Measurements from ENCODE around the gene EML6.

Gene EML6

GRCh38 chr2:54946220-54946805, 222.9 kb downstream of the EML6 start:
- Histone ChIP-seq H3K4me1 (no peaks in the 10 kb centered on the region), H4K20me1 (no peaks in the 10 kb centered on the region), H3K27me3 (no peaks in the 10 kb centered on the region), H3K27ac (no peak overlapping the region), H3K9me3 (no peaks in the 10 kb centered on the region), H3K4me2 (no peak overlapping the region), H3K36me3 (no peaks in the 10 kb centered on the region), H3K9ac (no peak overlapping the region), H3K4me3 (no peak overlapping the region)
- no peak for TF ChIP-seq Cebpa-rat (IDR thresholded peaks at IDR 0.05)

DNA sequence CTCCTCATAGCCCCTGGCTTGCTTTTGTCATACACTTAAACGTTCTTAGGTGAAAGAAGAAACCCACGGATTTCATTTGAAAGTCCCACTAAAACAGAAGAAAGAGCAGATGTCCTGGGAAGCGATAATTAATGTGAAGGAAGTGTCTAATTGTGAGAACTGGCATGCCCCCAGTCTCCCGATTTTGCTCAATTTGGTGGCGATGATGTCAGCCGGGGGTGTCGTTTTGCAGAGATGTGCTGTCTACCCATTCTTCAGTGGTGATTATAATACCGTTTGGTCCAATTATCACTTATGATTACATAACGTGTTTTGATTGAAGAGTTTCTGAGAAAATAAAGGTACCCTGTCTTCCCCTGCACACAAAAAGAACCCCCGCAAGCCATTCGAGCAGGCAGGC, 223.7 kb downstream of the EML6 start:
- H3K36me3 ChIP-seq: no peaks in the 10 kb centered on the region
- TF ChIP-seq Cebpa-rat (IDR thresholded peaks at IDR 0.05): no peak
- no peaks in the 10 kb centered on the region for H3K4me1 ChIP-seq

DNA sequence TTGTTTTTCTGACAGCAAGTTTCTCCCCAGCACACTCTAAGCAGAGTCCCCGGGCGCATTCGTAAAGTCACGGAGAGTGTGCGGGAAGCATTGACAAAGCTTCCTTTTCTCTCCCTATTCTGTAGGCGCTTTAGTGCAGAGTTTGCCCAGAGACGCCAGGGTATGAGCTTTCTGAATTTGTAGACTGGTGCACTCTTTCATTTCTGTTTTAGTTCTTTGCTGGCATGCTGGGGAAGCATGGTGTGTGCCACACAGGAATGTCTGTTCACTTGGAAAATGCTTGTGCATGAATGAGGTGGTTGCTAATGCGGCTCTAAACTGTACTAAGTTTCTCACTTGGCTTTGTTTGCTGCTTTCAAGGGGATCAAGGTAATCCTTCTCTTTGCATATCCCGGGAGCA, 224.2 kb downstream of the EML6 start:
- Histone ChIP-seq H3K4me2 (no peak overlapping the region), H3K4me1 (no peaks in the 10 kb centered on the region), H3K9ac (no peak overlapping the region), H3K27me3 (no peaks in the 10 kb centered on the region), H3K4me3 (no peak overlapping the region), H3K27ac (no peak overlapping the region), H4K20me1 (no peaks in the 10 kb centered on the region), H3K36me3 (no peaks in the 10 kb centered on the region), H3K9me3 (no peaks in the 10 kb centered on the region)
- no peak for TF ChIP-seq Cebpa-rat (IDR thresholded peaks at IDR 0.05)

More for the DNA sequence above, 223.7 kb downstream of the EML6 start:
- no peaks in the 10 kb centered on the region for H3K9me3 ChIP-seq
- H3K27me3 ChIP-seq: no peaks in the 10 kb centered on the region
- no peak overlapping the region for H3K4me2 ChIP-seq
- no peak overlapping the region for H3K27ac ChIP-seq
- H3K4me3 ChIP-seq: no peak overlapping the region
- no peaks in the 10 kb centered on the region for H4K20me1 ChIP-seq
- no peak overlapping the region for H3K9ac ChIP-seq

GRCh38 chr2:54948120-54948519, 224.7 kb downstream of the EML6 start:
- no peaks in the 10 kb centered on the region for H3K9me3 ChIP-seq
- H3K4me2 ChIP-seq: no peak overlapping the region
- H3K27me3 ChIP-seq: no peaks in the 10 kb centered on the region
- no peak overlapping the region for H3K9ac ChIP-seq
- no peaks in the 10 kb centered on the region for H3K36me3 ChIP-seq
- H3K4me1 ChIP-seq: no peaks in the 10 kb centered on the region
- H3K27ac ChIP-seq: no peak overlapping the region
- no peak overlapping the region for H3K4me3 ChIP-seq
- TF ChIP-seq Cebpa-rat (IDR thresholded peaks at IDR 0.05): no peak
- no peaks in the 10 kb centered on the region for H4K20me1 ChIP-seq

GRCh38 chr2:54949431-54949830, 226.0 kb downstream of the EML6 start:
- Histone ChIP-seq H3K4me3 (no peak overlapping the region), H3K27me3 (no peaks in the 10 kb centered on the region), H3K4me1 (no peaks in the 10 kb centered on the region), H3K27ac (no peak overlapping the region), H3K9me3 (no peaks in the 10 kb centered on the region), H3K36me3 (no peaks in the 10 kb centered on the region), H3K4me2 (no peak overlapping the region), H4K20me1 (no peaks in the 10 kb centered on the region), H3K9ac (no peak overlapping the region)
- TF ChIP-seq Cebpa-rat (IDR thresholded peaks at IDR 0.05): no peak

GRCh38 chr2:54950811-54951210, 227.3 kb downstream of the EML6 start:
- no peaks in the 10 kb centered on the region for H3K9me3 ChIP-seq
- H3K4me1 ChIP-seq: 0 out of 2 replicates have a peak, but pooled peaks cover 4% of the 10 kb centered on the region
- no peak overlapping the region for H3K4me2 ChIP-seq
- H3K36me3 ChIP-seq: no peaks in the 10 kb centered on the region
- H3K27me3 ChIP-seq: no peaks in the 10 kb centered on the region
- H3K9ac ChIP-seq: no peak overlapping the region
- no peak for TF ChIP-seq Cebpa-rat (IDR thresholded peaks at IDR 0.05)
- H3K4me3 ChIP-seq: no peak overlapping the region
- no peaks in the 10 kb centered on the region for H4K20me1 ChIP-seq
- H3K27ac ChIP-seq: no peak overlapping the region

DNA sequence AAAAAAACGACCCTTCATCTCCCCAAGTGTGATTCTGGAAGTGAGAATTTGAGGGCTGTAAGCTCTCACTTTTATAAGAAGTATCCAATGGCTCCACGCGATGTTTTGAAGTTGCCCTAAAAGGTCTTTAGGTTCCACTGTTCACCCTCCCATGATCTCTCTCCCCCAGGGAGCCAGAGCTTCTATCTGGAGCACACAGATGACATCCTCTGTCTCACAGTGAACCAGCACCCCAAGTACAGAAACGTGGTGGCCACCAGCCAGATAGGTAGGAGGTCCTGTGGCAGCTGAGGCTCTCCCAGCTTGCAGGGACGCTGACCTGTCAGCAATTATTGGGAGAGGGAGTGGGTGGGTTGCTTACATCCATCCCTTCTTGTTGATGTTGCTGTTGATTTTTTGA, 229.0 kb downstream of the EML6 start:
- H4K20me1 ChIP-seq: no peaks in the 10 kb centered on the region

DNA sequence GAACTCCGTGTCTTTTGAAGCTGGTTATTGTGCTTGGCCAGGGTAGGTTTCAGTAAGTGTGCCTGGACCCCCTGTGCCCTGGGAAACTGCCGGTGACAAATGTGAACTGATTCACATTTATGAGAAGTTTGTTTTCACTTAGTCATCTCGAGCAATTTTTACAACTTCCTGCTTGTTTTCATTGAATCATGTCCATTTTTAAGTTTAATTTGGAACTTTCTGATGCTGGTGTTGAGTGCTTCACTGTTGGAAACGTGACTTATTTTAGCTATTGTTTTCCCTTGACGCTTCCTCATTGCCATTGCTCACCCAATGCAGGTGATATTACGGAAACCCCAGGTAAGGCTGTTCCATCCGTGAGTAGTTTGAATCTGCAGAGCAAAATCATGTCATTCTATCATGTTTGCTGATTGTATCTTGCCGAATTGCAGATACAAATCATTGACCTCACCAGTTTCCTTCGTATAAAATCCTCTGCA, 229.6 kb downstream of the EML6 start:
- no peak for TF ChIP-seq Cebpa-rat (IDR thresholded peaks at IDR 0.05)
- H3K9ac ChIP-seq: no peak overlapping the region
- no peaks in the 10 kb centered on the region for H4K20me1 ChIP-seq
- no peaks in the 10 kb centered on the region for H3K9me3 ChIP-seq
- H3K4me2 ChIP-seq: no peak overlapping the region
- H3K4me3 ChIP-seq: no peak overlapping the region
- no peaks in the 10 kb centered on the region for H3K27me3 ChIP-seq
- no peaks in the 10 kb centered on the region for H3K36me3 ChIP-seq
- H3K4me1 ChIP-seq: peaks cover 13% of the 10 kb centered on the region
- H3K27ac ChIP-seq: no peak overlapping the region

More for the DNA sequence above, 229.0 kb downstream of the EML6 start:
- TF ChIP-seq Cebpa-rat (IDR thresholded peaks at IDR 0.05): no peak
- Histone ChIP-seq H3K4me3 (no peak overlapping the region), H3K4me1 (peaks cover 8% of the 10 kb centered on the region), H3K36me3 (no peaks in the 10 kb centered on the region), H3K27me3 (no peaks in the 10 kb centered on the region), H3K4me2 (no peak overlapping the region), H3K9me3 (no peaks in the 10 kb centered on the region), H3K9ac (no peak overlapping the region), H3K27ac (no peak overlapping the region)

DNA sequence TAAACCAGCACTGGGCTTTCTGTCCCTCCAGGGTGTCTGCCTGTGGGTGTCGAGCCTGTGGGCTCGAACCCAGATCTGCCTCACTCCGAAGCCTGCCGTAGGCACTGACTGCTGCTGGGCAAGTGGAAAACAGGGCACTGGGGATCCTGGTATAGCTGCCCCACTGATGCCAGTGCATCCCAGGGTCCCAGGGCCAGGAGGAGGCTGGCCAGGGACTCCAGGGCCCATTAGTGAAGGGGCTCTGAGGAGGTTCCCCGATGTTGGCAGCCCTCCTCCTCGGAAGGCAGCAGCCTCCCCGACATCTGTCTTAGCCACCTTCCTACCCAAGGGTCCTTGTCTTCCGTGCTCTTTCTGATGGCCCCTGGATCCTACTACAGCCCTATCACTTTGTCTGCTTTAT, 230.7 kb downstream of the EML6 start:
- Histone ChIP-seq H3K9me3 (no peaks in the 10 kb centered on the region), H3K4me2 (no peak overlapping the region), H3K4me3 (no peak overlapping the region), H3K27me3 (no peaks in the 10 kb centered on the region), H3K36me3 (no peaks in the 10 kb centered on the region), H3K4me1 (peaks cover 20% of the 10 kb centered on the region), H3K9ac (no peak overlapping the region), H3K27ac (no peak overlapping the region), H4K20me1 (no peaks in the 10 kb centered on the region)
- TF ChIP-seq Cebpa-rat (IDR thresholded peaks at IDR 0.05): no peak

- peaks cover 20% of the 10 kb centered on the region for H3K4me1 ChIP-seq
- no peak overlapping the region for H3K9ac ChIP-seq
- no peak overlapping the region for H3K4me2 ChIP-seq
- H3K27ac ChIP-seq: no peak overlapping the region
- no peak for TF ChIP-seq Cebpa-rat (IDR thresholded peaks at IDR 0.05)
- H4K20me1 ChIP-seq: no peaks in the 10 kb centered on the region
- H3K27me3 ChIP-seq: no peaks in the 10 kb centered on the region
- no peaks in the 10 kb centered on the region for H3K9me3 ChIP-seq
- H3K4me3 ChIP-seq: no peak overlapping the region
- no peaks in the 10 kb centered on the region for H3K36me3 ChIP-seq
Observed at GRCh38 chr2:54954705-54955357, 231.4 kb downstream of the EML6 start.

Data from BLaER1 (cell line).